Measurements from ENCODE around the gene IL6. TPM values are rescaled to one million over a fixed set of nuclear protein-coding genes. Genes with fewer than 3 reads are reported as not detected.
"Not testable (repeated sequence)": the region's sequence is repeated elsewhere in the genome, so short reads cannot be mapped to it uniquely, and the experiment has no call there.

Gene IL6
- total RNA-seq, 1 donor from 2014 or later = not detected

DNA sequence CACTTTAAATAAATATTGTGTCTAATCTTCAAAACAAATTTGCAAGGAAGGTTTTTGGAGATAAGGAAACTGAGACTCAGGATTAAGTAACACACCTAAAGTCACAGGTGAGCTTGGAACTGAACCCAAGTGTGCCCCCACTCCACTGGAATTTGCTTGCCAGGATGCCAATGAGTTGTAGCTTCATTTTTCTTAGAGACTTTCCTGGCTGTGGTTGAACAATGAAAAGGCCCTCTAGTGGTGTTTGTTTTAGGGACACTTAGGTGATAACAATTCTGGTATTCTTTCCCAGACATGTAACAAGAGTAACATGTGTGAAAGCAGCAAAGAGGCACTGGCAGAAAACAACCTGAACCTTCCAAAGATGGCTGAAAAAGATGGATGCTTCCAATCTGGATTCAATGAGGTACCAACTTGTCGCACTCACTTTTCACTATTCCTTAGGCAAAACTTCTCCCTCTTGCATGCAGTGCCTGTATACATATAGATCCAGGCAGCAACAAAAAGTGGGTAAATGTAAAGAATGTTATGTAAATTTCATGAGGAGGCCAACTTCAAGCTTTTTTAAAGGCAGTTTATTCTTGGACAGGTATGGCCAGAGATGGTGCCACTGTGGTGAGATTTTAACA, 1.5 kb downstream of the IL6 start:
- DNase-seq = no peak

DNA sequence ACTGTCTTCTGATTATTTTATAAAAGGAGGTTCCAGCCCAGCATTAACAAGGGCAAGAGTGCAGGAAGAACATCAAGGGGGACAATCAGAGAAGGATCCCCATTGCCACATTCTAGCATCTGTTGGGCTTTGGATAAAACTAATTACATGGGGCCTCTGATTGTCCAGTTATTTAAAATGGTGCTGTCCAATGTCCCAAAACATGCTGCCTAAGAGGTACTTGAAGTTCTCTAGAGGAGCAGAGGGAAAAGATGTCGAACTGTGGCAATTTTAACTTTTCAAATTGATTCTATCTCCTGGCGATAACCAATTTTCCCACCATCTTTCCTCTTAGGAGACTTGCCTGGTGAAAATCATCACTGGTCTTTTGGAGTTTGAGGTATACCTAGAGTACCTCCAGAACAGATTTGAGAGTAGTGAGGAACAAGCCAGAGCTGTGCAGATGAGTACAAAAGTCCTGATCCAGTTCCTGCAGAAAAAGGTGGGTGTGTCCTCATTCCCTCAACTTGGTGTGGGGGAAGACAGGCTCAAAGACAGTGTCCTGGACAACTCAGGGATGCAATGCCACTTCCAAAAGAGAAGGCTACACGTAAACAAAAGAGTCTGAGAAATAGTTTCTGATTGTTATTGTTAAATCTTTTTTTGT, 2.3 kb downstream of the IL6 start:
- no peak for DNase-seq

DNA sequence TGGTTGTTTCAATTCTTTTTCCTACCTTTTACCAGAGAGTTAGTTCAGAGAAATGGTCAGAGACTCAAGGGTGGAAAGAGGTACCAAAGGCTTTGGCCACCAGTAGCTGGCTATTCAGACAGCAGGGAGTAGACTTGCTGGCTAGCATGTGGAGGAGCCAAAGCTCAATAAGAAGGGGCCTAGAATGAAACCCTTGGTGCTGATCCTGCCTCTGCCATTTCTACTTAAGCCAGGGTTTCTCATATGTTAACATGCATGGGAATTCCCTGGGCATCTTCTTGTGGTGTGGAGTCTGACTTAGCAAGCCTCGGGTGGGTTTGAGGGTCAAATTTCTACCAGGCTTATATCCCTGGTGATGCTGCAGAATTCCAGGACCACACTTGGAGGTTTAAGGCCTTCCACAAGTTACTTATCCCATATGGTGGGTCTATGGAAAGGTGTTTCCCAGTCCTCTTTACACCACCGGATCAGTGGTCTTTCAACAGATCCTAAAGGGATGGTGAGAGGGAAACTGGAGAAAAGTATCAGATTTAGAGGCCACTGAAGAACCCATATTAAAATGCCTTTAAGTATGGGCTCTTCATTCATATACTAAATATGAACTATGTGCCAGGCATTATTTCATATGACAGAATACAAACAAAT, 3.2 kb downstream of the IL6 start:
- no peak for DNase-seq

DNA sequence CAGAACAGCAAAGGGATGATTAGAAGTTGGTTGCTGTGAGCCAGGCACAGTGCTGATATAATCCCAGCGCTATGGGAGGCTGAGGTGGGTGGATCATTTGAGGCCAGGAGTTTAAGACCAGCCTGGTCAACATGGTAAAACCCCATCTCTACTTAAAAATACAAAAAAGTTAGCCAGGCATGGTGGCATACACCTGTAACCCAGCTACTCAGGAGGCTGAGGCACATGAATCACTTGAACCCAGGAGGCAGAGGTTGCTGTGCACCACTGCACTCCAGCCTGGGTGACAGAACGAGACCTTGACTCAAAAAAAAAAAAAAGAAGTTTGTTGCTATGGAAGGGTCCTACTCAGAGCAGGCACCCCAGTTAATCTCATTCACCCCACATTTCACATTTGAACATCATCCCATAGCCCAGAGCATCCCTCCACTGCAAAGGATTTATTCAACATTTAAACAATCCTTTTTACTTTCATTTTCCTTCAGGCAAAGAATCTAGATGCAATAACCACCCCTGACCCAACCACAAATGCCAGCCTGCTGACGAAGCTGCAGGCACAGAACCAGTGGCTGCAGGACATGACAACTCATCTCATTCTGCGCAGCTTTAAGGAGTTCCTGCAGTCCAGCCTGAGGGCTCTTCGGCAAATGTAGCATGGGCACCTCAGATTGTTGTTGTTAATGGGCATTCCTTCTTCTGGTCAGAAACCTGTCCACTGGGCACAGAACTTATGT, 4.1 kb downstream of the IL6 start:
- DNase-seq = no peak

DNA sequence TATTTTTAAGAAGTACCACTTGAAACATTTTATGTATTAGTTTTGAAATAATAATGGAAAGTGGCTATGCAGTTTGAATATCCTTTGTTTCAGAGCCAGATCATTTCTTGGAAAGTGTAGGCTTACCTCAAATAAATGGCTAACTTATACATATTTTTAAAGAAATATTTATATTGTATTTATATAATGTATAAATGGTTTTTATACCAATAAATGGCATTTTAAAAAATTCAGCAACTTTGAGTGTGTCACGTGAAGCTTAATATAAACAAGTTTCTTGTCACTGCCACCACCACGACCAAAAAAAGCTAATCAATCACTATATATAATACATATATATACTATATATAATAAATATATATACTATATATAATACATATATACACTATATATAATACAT, 4.8 kb downstream of the IL6 start:
- no peak for DNase-seq

DNA sequence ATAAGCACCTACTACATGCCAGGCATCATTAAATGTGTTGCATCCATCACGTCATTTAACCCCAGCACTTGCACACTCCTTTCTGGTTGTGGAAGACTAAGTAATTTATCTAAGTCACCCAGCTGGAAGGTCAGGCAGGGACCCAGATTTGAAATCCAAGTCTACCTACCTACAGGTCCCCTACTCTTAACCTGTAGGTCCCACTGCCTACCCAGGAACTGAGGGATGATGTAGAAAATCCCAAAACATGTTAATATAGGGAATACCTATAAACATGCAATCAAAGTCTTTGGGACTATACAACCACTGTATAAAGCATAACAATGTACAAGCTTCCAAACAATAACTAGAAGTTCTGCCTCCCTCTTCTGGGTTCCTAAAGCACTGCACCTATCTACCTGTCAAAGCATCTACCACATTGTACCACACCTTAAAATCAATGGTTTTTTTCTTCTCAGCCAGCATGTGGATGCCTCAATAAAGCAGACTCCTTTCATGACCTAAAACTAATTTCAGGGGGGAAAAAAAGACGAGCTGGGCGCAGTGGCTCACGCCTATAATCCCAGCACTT, 5.6 kb downstream of the IL6 start:
- DNase-seq = no peak

DNA sequence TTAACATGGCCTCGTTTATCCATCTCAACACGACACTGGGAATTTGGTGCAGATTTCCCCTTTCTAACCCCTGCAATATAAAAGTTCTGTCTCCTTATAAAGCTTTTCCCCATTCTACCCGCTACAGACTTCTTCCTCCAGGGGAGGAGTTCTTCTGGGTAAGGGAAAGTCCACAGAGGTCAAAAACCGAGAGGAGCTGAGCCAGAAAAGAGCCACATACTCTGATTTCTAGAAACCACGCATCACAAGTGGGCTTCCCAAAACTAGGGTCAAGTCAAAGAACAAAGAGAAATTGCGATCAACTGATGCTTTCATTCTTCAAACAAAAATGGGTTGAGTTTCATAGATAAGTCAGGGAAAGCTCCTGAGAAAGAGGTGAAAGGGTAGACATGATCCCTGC, 6.8 kb downstream of the IL6 start:
- no peak for DNase-seq

DNA sequence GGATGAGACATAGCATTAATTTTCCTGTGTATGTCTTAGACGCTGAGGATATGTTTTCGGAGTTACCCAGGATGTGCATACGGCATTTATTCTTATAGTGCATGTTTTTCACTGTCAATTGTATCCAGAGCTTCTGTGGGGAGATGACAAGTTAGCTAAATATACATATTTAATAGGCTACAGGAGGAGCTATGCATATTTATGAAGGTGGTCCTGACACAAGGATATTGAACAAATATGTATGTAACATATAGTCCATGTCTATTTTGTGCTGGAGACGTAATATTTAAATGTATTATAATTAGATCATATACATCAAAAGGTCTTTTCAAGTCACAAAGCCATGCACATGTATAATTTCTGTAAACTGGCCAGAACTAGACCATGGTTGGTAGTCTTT, 16.0 kb downstream of the IL6 start:
- no peak for DNase-seq

DNA sequence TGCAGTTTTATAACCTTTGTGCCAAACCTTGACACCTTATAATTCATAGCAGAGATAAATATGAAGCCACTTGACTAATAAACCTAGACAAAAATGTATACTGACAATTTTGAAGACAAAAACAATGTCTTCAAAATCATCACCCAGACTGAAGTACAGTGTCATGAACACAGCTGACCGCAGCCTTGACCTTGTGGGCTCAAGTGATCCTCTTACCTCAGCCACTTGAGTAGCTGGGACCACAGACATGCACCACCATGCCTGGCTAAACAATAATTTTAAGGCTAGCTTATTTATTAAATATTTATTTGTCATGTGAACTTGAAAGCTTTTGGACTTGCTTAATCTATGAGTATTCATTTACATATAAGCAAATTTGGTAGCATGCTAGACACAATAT, 24.3 kb downstream of the IL6 start:
- no peak for DNase-seq

DNA sequence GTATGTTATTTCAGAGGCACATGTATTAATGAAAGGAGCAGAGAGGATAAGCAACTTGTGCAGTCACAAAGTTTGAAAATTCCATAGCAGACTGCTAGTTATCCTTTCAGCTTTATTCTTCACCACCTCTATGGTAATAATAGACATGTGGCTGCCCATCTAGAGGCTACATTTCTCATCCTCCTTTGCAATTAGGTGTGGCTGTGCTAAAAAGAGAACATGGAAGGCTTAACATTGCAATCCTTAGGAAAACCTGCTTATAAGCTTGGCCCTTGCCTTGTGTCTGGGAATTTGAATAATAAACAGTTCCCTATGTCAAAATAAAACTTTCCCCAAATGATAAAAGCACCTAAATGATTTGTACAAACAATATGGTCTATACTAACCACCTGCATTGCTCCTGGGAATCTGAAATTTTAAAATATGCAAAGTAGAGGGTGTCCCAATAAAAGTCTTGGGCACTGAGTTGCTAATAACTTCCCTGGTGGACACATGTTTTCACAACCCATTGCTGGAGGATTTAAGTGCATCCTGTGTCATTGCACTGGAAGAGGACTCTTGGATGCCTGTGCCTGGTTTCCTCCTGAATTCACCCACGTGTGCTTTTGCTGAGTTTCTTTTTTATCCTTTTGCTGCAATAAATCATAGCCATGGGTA, 30.5 kb downstream of the IL6 start:
- no peak for DNase-seq

DNA sequence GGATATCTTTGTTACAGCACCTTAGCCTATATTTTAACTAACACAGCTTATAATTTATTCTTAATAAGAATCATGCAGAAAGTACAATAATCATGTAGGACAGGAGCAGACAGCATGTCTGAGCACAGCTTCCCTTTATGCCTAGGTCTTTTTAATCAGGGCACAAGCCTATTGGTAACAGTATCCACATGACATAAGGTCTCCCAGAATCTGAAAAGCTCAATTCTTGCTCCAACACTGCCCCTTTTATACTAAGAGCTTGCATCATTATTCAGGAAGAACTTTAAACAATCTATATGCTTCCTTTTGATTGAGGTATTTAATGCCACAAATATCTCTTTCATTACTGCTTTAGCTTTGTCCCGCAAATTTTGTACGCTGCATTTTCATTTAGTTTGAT, 31.6 kb downstream of the IL6 start:
- no peak for DNase-seq

DNA sequence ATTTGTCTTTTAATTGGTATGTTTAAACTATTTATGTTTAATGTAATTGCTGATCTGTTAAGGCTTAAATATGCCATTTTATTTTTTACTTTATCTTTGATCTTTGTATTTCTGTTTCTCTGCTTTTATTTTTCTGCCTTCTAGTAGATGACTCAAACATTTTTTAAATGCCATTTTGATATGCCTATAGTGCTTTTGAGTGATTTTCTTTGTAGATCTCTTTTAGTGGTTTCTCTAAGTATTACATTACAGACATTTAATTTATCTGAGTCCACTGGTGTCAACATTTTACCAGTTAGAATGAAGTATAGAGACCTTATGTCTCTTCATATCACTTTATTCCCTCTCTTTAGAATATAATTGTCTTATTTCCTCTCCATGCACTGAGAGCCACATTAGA, 32.7 kb downstream of the IL6 start:
- DNase-seq = no peak

DNA sequence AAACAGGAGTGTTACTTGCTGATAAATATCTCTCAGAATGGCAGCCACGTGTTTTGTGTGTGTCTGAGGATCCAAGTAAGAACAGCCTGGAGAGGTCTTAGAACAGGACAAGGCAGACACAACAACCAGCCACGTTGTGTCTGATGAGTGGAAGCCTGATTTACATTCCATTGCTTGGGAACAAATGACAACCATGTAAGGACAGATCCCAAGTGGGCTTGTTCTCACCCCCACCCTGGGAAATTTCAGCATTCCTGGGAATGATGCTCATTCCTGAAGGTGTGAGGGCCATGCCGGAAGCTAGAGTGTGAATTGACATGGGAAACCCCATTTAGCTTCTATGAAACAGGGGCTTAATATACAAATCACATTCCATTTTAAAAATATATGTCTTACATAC, 35.9 kb downstream of the IL6 start:
- DNase-seq = no peak

DNA sequence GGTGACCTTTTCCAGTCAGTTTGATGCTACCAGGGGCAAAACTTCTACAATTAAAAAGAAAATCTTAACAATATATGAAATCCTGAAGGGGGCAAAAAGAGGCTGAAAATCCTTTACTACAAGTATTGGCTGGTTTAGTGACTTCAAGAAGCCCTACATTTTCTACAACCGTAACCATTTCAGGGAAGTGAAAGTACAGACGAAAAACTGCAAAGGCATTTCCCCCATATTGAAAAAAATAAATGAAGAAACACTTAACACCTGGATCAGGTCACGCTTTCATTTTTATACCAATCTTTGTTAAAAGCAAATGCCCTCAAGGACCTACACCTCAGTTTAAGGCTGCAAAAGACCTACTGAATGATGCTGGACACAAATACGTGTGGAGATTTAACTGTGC, 38.6 kb downstream of the IL6 start:
- no peak for DNase-seq

DNA sequence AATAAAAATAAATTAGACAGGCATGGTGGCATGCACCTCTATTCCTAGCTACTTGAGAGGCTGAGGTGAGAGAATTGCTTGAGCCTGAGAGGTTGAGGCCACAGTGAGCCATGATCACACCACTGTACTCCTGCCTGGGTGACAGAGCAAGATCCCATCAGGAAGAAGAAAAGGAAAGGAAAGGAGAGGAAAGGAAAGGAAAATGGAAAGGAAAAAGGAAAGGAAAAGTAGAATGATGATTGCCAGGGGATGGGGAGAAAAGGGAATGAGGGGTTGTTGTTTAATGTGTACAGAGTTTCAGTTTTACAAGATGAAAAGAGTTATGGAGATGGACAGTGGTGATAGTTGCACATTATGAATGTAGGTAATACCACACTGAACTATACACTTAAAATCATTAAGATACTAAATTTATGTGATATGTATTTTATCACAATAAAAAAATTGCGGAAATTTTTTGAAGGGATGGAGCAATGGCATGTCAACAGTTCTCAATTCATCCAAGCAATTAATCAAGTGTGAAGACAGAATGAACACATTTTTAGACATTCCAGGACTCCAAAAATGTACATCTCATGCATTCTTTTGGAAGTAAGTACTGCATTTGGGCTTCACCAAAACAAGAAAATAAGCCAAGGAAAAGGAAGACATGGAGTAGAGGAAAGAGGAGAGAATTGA, 44.3 kb downstream of the IL6 start:
- DNase-seq = no peak

DNA sequence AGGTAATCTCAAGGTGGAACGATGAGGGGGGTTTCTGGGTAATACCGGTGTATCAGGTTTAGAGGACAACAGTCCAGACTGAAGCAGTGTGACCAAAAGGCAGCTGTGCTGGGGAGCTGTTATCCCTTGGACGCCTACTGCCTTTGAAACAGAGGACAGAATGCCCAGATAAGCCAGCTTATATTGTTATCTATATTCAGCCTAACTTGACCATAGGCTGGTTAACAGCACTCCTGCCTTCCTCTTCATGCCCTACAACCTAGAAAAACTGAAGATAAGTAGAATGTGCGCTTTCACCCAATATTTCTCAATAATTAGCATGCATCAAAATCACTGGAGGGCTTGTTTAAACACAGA, 44.9 kb downstream of the IL6 start:
- DNase-seq = no peak

DNA sequence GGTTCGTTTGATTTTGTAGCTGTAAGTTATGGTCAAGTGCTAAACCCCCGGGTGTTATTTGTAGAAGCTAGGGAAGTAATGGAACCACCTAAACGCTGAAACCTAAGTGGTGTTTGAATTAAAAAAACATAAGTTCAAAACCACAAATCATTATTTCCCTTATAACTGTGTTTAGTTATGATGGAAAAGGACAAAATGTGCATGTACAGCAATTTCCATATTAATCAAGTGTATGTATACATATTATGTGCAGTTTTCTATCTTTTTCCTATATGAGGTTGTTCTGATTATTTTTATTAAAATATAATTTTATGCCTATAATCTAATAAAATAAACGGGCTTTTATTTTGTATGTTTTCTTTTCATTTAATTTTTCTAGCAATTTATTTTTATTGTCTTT, 45.9 kb downstream of the IL6 start:
- no peak for DNase-seq

DNA sequence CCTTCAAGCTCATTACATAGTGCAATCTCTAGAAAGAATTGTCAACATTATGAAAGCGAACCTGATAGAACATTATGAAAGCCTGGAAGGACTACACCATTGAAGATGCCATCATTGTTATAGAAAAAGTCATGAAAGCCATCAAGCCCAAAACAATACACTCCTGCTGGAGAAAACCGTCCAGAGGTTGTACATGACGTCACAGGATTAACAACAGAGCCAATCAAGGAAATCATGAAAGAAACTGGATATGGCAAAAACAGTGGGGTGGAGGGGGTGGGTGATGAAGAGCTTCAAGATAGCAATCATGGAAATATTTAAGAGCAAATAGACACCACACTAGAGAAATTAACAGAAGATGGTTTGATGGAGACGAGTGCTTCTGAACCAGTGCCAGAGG, 50.0 kb downstream of the IL6 start:
- no peak for DNase-seq

DNA sequence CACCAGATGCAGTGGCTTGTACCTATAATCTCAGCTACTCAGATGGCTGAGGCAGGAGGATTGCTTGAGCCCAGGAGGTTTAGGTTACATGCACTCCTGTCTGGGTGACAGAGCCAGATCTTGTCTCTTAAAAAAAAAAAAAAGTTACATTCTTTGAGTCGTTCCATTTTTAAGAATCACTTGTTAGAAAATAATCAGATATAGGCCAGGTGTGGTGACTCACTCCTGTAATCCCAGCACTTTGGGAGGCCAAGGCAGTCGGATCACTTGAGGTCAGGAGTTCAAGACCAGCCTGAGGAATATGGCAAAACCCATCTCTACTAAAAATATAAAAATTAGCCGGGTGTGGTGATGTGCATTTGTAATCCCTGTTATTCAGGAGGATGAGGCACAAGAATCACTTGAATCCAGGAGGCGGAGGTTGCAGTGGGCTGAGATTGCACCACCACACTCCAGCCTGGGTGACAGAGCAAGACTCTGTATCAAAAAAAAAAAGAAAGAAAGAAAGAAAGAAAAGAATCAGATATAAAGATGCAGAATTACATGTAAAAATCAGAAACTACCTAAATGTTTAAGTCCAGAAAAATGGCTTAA, 52.8 kb downstream of the IL6 start:
- DNase-seq = not testable (repeated sequence)

DNA sequence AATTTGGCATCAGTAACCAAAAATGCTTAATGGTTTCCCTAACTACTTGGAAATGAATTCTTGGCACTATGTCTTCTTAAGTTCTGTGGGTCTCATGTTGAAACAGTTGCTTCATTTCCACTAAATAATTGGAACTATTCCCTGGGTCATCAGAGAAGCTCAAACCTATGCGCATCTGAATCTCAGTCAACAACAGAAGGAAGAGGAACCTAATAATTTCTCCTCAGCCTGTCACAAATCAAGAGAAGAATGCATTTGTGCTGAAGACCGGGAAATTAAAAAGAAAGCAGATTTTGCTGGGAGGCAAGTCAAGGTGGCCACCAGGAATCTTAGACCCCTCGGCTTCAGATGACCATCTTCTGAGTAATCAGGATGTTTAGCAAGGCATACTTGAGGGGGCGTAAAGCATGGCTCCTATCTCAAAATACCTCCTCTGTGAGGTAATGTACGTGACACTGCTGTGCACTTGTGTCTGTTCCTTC, 54.3 kb downstream of the IL6 start:
- DNase-seq = no peak
